Measurements from ENCODE around the gene SEMA3A.

SEMA3A gene

GRCh38 chr7:83921941-83922607, 272.5 kb downstream of the SEMA3A start:
- DNase-seq (ENCODE audit: low read depth) = no peak

- no peak for DNase-seq (ENCODE audit: low read depth)
These were observed 273.2 kb downstream of the SEMA3A start for GRCh38 chr7:83921271-83921940.

GRCh38 chr7:83918142-83918541, 276.4 kb downstream of the SEMA3A start:
- DNase-seq (ENCODE audit: low read depth) = no peak

- no peak for DNase-seq (ENCODE audit: low read depth)
These were observed 281.4 kb downstream of the SEMA3A start for GRCh38 chr7:83913174-83913573.

- DNase-seq (ENCODE audit: low read depth) = no peak
These were observed 286.1 kb downstream of the SEMA3A start for GRCh38 chr7:83908526-83908925.
